Right forelimb (tissue), 1 donor: ENCODE results near the gene GEMIN4.

Experiments used
- DNase-seq: peaks from one replicate; pipeline ENCODE4 v3.0.0-alpha.2; 2018

The GEMIN4 gene

DNA sequence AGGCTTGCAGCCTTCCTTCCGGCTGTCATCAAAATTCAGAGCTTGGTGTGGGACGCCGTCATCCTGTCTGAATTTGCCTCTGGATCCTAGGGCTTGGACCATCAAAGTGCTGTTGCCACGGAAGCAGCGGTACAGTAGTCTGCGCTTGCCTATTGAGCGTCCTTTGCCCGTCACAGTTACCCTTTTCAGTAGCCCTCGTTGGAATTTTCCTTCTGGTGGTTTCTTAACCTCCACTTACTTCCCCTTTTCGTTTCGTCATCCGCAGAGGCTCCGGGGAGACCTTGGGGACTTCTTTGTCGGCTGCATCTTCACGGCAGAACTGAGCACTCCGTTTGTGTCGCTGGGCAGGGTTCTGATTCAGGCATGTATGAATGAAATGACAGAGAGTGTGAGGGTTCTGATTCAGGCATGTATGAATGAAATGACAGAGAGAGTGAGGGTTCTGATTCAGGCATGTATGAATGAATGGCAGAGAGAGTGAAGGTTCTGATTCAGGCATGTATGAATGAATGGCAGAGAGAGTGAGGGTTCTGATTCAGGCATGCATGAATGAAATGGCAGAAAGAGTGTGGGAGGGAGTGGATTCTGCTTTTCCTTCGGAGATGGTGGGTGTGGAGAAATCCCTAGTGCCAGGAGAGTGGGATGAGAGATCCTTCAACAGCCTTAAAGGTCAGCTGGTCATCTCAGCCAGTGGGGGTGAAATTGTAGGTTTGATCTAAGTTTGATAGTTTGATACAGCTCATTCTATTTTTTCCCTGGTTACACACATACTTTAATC, 11.6 kb downstream of the GEMIN4 start:
- no peak for DNase-seq

DNA sequence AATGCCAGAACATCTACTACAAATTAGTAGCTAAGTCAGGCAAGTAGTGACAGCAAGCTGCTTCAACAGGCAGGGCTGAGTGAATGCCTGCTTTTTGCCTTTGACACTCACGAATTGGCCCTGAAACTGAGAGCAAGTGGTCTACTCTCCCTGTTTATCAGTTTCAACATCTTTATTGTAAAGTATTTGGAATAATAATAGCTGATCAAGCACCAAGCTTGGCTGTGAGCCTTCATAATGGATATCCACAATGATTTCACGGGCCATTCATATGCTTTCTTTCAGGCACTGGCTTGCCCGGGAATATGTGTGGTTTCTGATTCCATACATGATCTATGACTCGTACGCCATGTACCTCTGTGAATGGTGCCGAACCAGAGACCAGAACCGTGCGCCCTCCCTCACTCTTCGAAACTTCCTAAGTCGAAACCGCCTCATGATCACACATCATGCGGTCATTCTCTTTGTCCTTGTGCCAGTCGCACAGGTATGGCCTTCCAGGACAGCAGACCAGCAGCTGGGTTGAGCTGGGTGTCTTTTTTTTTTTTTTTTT, 14.4 kb downstream of the GEMIN4 start:
- DNase-seq = no peak

DNA sequence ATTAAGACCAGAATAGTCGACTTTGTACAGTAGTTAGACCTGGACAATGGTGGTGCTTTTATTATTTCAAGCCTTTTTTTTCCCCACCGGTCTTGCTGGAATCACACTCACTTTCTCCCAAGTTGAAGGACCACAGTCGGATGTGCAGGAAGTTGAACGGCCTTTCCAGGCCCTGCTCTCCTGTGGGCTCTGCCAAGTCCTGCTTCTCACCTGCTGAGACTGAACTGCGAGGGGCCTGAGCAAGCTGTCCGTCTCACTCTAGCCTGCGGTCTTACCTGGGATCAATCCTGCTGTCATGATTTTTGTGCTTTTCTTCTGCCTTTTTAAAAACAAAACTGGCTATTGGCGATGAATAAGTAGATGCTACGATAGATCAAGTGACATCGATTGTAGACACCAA, 18.3 kb downstream of the GEMIN4 start:
- DNase-seq = no peak

DNA sequence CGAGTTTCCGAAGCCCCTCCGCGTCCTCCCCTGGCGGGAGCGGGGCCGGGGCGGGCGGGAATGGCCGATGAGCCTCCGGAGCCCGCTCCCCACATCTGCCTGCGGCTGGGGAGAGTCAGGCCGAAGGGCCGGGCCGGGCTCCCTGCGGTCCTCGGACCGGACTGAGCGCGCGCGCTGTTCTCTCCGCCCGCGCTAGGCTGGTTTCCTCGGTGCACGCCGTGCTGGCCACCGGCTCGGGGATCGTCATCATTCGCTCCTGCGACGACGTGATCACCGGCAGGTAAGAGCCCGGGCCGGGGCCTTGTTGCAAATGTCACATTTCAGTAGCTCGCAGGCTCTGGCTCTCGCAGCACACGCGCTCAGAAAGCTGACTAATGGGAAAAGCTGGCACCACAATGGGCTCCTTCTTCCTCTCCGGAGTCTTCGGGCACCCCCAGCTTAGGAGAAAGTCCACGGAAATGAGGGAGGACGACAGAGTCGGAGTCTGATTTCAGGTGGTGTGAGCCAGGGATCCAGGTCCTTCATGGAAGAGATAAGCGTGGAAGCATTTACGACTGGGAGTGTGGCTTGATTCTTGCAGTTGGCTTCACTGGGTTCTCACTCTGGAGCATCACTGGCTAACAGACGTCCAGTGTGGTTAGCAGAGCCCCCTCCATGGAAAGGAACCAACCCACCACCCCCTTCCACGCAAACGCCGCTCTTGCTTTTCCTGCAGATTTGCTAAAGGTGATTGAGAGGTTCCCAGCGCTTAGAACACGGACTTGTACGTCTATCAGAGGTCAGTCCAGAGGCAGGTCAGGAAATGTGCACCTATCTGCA, 19.0 kb downstream of the GEMIN4 start:
- DNase-seq = peak; percentile 56

DNA sequence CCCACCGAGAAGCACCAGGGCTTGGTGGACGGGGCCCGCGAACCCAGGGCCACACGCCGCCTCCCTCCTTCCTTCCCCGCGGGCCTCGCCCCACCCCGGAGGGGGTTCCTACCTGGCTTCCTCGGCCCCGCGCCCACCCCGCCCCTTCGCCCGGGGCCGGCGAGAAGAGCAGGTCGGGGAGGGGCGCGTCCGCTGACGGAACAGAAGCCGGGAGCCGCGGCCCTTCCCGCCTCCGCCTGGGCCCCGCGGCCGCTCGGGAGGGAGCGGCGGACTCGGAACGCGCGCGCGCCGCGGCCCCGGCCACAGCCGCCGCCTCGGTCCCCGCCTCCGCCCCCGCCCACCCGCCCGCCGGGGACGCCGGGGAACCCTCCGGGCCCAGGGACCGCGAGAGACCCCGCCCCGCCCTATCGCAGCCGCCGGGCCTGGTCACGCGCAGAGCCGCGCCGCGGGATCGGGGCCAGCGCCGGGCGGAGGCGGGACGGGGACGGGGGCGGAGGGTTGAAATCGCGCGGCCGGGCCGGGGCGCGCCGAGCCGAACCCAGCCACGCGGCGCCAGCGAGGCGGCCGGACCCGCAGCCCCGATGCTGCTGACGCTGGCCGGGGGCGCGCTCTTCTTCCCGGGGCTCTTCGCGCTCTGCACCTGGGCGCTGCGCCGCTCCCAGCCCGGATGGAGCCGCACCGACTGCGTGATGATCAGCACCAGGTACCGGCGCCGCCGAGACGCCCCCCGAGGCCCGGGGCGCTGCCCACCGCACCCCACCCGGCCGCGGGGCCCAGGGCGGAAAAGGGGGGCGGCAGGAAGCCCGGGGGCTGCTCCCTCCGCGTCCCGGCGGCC, 19.8 kb downstream of the GEMIN4 start, which contains the start of gene TLCD3A:
TLCD3A (plus strand) TSS at position 530 of the 835 bp plus-strand sequence; CDS start at position 582, 52 bp downstream.
- peak; percentile 84 for DNase-seq

DNA sequence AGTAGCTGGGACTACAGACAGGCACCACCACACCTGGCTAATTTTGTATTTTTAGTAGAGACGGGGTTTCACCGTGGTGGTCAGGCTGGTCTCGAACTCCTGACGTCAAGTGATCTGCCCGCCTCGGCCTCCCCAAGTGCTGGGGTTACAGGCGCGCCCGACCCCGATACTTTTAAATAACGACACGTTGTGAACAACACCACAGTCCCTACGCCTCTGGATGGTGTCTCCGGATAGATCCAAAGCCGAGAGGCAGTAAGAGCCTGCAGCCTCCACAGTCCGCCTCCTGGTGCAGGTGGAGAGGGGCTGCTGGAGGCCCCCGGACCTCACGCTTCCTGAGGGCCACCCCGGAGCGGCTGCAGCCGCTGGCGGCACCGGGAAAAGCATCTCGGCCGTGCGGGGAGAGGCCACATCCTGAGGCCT, 20.4 kb downstream of the GEMIN4 start:
- DNase-seq = no peak

DNA sequence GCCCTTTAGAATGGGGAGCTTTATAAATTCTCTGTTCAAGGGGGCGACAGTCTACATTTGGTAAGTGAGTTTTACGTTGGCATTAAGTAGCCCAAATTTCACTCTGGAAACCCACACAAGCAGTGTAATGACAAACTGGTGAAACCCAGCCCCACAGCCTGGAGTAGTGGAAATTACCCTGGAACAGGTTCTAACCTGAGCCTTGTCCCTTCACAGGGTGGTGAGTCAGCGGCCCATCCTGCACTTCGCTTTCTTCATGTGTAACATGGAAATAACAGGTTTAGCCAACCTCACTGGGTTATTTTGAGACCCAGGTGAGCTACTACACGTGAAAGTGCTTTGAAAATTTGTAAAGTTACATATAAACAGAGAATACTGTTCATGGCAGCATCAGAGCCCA, 23.2 kb downstream of the GEMIN4 start:
- no peak for DNase-seq

DNA sequence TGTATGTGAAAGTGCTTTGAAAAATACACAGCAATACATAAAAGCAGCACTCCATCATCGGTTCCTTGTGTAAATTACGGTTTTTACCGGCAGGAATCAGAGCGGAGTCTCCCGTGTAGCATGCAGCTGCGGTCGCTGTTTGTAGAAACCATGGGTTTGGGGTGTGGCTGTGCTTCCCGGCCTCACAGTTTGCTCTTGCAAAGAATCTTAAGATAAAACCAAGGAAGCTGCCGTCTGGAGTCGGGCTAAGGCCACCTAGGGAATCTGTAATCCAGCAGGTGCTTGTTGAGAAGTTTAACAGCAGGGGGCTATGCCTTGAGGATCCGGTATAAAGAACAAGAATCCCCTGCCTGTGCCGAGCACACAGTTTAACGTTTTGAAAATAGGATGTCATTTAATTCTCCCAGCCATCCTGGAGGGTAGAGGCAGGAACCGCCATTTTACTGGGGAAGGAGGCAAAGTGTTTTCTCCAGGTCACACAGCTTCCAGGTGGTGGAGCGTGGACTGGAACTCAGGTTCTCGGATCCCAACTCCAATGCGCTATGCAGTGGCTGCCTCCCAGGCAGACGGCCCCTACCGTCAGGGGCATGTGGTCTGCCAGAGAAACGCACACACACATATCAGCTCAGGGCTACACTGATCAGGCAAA, 25.7 kb downstream of the GEMIN4 start:
- DNase-seq = no peak

DNA sequence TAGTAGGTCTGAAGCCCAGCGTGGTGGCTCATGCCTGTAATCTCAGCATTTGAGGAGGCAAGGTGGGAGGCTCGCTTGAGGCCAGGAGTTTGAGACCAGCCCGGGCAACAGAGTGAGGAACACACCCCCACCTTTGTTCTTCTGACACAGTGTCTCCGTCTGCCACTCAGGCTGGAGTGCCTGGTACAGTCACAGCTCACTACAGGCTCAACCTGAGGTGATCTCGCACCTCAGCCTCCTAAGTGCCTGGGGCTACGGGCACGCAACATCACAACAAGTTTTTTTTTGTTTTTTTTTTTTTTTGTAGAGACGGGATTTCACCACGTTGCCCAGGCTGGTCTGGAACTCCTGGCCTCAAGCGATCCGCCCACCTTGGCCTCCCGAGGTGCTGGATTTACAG, 26.3 kb downstream of the GEMIN4 start:
- DNase-seq = no peak

DNA sequence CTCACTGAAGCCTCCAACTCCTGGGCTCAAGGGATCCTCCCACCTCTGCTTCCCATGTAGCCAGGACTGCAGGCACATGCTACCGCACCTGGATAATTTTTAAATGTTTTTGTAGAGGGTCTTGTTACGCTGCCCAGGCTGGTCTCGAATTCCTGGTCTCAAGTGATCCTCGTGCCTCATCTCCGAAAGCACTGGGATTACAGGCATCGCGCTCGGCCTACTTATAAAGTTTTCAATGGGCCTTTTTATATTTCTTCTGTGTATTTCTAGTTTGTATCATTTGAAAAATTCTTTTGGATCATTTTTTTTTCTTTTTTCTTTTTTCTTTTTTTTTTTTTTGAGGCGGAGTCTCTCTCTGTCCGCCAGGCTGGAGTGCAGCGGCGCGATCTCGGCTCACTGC, 27.0 kb downstream of the GEMIN4 start:
- DNase-seq = no peak

DNA sequence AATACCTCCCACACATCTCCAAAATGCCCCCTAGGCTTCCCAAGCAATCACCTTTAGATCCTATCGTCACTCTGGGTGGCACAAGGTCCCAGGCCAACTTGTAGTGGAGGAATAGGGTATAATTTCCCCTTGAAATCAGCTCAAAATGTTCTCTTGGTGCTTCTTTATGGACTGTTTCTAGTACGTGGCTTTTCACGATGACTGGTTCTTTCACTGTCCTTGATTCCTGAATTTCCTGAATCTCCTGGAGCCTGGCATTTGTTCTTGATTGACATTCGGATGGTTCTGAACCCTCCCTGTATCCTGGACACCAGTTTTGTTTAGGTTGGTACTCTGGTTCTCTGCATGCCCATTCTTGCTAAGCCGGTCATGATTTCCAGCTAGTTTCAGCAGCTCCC, 30.5 kb downstream of the GEMIN4 start:
- DNase-seq = no peak

DNA sequence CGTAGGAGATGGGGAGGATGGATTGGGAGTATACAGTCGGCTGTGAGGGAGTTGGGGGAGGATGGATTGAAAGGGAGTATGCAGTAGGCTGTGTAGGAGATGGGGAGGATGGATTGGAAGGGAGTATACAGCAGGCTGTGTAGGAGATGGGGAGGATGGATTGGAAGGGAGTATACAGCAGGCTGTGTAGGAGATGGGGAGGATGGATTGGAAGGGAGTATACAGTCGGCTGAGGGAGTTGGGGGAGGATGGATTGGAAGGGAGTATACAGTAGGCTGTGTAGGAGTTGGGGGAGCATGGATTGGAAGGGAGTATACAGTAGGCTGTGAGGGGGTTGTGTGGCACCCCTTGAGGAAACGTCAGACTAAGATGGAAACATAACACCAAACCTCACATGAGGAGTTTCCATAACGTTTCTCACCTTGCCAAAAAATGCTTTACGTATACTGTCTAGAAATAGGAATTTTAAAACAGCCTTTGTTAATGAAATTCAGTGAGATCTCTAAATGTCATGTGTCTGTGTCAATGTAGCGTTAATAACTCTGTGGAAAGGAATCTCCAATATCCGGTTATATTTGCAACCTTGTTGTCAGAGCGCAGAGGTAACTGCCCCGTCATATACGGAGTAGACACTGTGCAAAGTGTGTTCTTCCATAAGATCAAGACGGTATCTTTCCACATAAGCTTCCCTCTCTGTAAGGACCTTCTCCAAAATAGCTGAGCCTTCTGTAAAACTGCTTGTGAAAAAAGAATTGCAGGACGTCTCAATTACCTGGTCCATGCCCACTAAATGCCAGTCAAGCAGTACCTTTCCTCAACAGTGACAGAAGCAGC, 31.1 kb downstream of the GEMIN4 start:
- DNase-seq = no peak

DNA sequence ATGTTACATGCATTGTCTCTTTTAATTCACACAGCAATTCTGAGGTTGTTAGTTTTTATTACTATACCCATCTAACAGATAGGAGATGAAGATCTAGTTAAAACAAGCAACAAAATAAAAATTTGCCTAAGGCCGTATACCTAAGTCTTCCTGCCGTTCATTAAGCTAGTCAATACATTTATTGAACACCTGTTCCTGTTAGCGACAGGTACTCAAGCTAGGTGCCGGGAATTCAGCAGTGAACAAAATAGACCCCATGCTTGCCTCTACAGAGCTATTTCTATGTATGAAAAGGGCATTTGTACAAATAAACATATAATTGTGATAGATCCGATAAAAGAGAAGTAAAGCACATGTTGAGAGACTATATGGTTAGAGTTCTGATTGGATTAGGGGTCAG, 34.0 kb downstream of the GEMIN4 start:
- no peak for DNase-seq

DNA sequence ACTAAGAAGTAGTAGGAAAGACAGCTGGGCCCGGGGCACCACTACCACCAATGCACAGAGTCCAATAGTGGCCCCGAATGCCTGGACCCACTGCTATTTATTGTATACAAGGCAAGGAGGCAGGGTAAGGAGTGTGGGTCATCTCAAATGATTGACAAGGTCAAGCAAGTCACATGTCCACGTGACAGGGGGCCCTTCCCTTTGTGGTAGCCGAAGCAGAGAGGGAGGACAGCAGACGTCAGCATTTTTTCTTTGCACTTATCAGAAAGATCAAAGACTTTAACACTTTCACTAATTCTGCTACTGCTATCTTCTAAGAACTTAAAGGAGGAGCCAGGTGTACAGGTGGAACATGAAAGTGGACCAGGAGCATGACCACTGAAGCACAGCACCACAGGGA, 43.9 kb downstream of the GEMIN4 start:
- no peak for DNase-seq

DNA sequence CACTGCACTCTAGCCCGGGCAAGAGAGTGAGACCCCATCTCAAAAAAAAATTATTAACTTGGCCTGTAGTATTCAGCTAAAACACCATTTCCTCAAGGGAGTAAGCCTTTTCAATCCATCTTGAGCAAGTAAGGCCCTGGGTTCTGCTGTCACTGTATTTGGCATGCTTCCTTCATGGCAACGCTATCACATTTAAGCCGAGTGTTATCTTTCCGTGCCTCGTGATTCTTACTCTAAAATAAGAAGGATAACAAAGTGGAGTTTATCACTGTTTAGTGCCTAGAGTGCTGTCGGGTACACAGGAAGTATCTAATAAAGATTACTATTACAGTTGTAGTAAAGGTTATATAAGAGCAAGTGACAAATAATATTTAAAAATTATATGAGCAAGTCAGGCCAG, 46.2 kb downstream of the GEMIN4 start:
- no peak for DNase-seq

DNA sequence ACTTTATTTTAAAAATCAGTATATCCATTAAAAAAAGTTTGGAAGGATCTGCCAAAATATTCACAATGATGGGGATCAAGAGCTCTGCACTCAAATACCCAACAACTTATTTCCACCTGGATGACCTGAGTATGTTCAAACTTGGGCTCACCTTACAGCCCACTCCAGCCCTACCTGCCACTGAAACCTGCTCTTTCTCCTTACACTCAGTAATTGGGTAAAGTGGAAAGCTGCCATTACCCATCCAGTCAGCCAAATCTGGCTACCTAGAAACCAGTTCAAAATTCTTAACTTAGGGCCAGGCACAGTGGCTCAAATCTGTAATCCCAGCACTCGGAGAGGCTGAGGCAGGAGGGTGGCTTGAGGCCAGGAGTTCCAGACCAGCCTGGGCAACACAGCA, 47.1 kb downstream of the GEMIN4 start:
- no peak for DNase-seq

DNA sequence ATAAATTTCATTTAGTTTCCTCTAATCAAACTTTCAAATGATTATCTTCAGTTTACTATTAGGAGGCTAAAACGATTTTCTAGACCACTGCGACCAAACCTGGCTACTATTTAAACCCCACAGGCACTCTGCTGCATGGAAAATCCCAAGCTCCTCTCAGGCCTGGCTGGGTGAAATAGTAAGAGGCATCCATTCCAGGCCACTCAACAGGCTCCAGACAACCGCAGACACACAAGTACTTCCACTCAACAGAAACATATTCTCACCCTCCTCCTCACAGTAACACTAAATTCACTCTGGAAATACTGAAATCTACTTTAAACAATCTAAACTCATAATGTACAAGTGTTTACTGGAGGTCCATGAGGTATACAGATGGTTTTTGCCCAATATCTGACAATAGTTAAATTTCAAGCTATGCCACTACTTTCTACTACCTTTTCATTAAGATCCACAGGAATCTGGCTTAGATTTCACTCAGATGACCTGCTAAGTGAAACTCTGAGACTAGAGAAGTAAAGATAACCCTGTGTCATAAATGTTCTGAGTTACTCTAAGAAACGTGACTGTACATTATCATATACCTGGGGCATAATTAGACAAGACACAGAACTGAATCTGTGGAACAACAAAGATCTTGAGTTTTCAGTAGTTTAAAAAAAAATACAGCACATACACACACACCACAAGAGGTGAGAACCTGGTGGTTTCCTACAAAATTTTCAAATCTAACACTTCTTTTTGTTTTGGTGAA, 47.8 kb downstream of the GEMIN4 start:
- no peak for DNase-seq

DNA sequence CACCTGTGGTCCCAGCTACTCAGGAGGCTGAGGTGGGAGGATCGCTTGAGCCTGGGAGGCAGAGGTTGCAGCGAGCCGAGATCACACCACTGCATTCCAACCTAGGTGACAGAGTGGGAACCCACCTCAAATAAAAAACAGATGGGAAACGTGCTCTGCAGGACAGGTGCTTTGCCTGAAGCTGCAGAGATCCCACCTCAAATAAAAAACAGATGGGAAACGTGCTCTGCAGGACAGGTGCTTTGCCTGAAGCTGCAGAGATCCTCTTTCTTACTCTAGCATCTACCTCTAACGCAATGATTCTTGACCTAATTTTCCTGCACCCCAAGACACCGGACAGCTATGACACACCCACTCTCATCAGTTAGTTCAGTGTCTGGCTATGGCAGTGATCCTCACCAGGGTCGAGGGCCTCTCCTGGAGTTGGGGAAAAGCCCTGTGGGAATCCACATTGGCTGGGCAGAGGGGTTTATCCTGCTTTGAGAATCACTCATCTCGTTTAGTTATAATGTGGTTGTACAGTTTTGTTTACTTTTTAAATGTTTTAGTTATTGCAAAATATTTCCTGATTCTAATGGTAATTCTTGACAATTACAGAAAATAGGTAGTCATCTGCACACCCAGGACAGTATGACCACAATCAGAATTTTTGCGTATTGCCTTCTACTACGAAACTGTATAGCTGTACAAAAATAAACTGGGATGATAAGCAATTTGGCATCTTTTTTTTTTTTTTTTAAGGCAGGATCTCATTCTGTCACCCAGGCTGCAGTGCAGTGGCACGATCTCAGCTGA, 48.8 kb downstream of the GEMIN4 start:
- DNase-seq = no peak

DNA sequence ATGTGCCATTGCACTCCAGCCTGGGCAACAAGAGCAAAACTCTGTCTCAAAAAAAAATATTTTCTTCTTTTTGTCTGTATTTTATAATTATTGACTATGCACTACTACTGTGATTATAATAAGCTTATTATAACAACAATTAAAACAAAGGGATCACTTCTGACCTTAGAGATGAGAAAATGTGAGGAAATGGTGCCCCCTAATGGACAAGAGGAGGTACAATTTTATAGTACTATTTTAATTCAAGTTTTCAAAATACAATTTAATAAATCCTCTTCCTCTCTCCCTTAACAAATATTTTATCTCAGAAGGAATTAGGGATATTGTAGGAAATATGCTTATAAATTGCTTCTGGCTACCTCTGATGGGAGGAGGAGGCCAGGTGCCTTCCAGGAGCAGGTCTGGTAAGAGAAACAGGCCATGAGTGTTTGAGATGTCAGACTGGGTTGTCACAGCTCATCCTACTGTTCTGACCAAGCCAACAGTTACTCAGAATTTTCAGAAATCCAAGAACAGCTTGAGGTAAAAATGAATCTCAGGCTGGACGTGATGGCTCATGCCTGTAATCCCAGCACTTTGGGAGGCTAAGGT, 51.5 kb downstream of the GEMIN4 start:
- DNase-seq = no peak
